DMS79 (cell line): Measurements from ENCODE around the gene WNT5A.

Experiments used
- DNase-seq: peaks from one replicate; lab custom pipeline; 2025; lab: John Stamatoyannopoulos, UW

Gene WNT5A

GRCh38 chr3:55481744-55482495, 5.2 kb downstream of the WNT5A start:
- no peak for DNase-seq

GRCh38 chr3:55480911-55481743, 6.0 kb downstream of the WNT5A start:
- no peak for DNase-seq

- DNase-seq, result no peak
Observed at GRCh38 chr3:55477306-55478303, 9.5 kb downstream of the WNT5A start.

- peak; percentile 21 for DNase-seq
Observed at GRCh38 chr3:55476515-55476914, 10.6 kb downstream of the WNT5A start.

- DNase-seq, result no peak
Observed at GRCh38 chr3:55474213-55474632, 12.9 kb downstream of the WNT5A start.

- DNase-seq, result no peak
Observed at GRCh38 chr3:55473788-55474187, 13.3 kb downstream of the WNT5A start.

GRCh38 chr3:55471522-55472280, 15.4 kb downstream of the WNT5A start:
- DNase-seq, result no peak

- no peak for DNase-seq
Observed at GRCh38 chr3:55471084-55471483, 16.0 kb downstream of the WNT5A start.

- DNase-seq, result no peak
Observed at GRCh38 chr3:55469957-55470526, 17.1 kb downstream of the WNT5A start.

- DNase-seq, result no peak
Observed at GRCh38 chr3:55468251-55468650, 18.9 kb downstream of the WNT5A start.

GRCh38 chr3:55467099-55467498, 20.0 kb downstream of the WNT5A start:
- DNase-seq, result no peak

GRCh38 chr3:55466526-55466925, 20.6 kb downstream of the WNT5A start:
- no peak for DNase-seq

GRCh38 chr3:55461896-55462295, 25.2 kb downstream of the WNT5A start:
- no peak for DNase-seq

- DNase-seq, result no peak
Observed at GRCh38 chr3:55459838-55460237, 27.3 kb downstream of the WNT5A start.

- DNase-seq, result no peak
Observed at GRCh38 chr3:55458181-55458790, 28.8 kb downstream of the WNT5A start.

GRCh38 chr3:55455915-55456314, 31.2 kb downstream of the WNT5A start:
- DNase-seq, result no peak

- no peak for DNase-seq
Observed at GRCh38 chr3:55454611-55455010, 32.5 kb downstream of the WNT5A start.

GRCh38 chr3:55453886-55454496, 33.1 kb downstream of the WNT5A start:
- peak; percentile 9 for DNase-seq

- no peak for DNase-seq
Observed at GRCh38 chr3:55452886-55453285, 34.2 kb downstream of the WNT5A start.

GRCh38 chr3:55449527-55449926, 37.6 kb downstream of the WNT5A start:
- no peak for DNase-seq
